Astrocyte of the hippocampus (primary cell): Measurements from ENCODE around the gene WBP2.

Source experiments
- DNase-seq: peaks from one replicate; pipeline ENCODE4 v3.0.0; 2011; ENCODE audit warnings: low read depth, low spot score

The WBP2 gene

GRCh38 chr17:75855310-75856061, at the start of gene WBP2:
Gene WBP2, minus strand, starts transcription at chr17:75855335. Its CDS starts 38 bp downstream, at chr17:75855297.
- peak; percentile 100 for DNase-seq

DNA sequence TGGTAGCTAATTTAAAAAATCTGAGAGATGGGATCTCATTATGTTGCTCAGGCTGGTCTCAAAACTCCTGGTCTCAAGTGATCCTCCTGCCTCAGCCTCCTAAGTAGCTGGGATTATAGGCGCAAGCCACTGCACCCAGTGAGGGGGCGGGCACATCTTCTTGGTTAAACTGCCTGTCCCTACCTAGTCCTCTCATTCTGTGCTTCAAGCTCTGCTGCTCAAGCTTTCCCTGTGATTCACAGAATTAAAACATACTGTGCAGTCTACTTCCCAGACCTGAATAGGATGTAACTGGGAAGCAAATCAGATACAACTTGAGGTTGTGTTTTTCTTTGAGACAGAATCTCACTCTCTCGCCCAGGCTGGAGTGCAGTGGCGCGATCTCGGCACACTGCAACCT, 47.3 kb upstream of the WBP2 start:
- no peak for DNase-seq

- DNase-seq: no peak
These were observed 46.6 kb upstream of the WBP2 start for GRCh38 chr17:75901727-75902126.

- no peak for DNase-seq
These were observed 45.8 kb upstream of the WBP2 start for GRCh38 chr17:75900691-75901533.

- no peak for DNase-seq
These were observed 44.8 kb upstream of the WBP2 start for GRCh38 chr17:75899767-75900468.

DNA sequence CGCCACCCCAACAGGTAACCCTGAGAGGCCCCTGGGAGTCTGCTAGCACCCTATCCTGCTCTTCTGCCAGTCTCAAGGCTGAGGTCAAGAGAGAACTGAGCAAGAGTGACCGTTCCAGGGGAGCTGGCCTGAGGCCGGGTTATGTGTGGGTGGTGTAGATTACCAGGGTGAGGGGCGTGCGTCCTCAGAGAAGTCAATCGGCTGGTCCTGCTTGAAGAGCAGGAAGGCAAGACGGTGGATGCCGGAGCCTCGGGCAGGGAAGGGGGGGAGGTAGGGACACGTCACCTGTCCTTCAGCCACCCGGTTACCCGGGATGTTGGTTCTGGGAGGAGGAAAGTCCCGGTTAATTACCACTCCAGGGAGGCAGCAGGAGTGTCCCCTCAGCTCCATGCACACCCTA, 44.2 kb upstream of the WBP2 start:
- DNase-seq: no peak

DNA sequence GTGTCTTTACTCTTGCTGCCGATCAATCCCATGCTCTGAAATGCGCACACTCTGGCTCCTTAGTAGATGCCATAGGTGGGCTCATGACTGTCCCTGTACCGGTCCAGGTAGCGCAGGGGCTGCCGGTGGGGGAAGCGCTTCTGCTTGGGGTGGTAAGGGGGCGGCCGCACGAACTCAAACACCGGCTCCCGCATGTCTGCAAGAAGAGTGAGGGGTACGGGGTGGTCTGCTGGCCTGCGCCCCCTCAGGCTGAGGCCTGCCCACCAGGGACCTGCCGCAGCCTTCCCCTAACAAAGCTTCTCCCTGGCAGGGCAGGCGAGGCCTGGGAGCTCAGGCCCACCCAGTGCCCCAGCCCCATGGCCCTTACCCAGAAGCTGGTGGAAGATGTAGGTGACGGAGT, 43.7 kb upstream of the WBP2 start:
- no peak for DNase-seq

- DNase-seq: no peak
These were observed 42.9 kb upstream of the WBP2 start for GRCh38 chr17:75898065-75898464.

DNA sequence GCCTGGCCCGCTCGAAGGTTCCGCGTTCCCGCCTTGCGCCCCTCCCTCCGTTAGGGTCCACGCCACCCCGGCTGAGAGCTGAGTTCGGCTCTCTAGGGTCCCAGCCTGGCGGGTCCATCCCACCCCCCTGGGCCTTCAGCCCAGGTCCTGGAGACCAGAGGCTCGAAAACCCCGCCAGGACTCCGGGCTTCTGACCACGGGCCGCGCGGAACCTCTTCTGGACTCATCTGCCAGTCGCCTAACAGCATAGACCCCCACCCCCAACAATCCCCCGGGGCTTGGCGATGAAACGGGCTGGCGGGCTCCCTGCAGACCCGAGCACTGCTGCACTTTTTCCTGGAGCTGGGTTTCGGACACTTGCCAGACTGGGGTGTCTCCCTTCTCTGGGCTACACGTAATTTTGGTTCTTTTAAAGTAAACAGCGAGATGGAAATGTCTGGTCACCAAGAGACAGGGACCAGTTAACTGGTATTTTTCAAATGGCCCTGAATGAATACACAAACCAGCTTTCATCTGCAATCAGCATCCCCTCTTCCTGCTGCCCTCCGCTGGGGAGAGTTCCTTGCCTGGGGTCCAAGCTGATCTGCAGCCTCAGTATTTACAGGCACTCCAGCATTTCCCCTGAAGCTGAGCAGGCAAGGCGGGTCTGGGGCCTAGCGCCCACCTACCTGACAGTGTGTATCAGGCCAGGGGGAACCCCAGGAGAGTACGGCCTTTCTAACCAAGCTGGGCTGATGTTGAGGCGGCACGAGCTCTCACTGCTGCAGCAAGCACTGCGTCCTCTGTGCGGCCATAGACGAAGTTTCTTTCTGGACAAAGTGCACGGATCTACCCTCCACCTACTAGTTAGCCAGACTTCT, 42.3 kb upstream of the WBP2 start:
- DNase-seq: no peak

- DNase-seq: peak; percentile 92
These were observed 41.5 kb upstream of the WBP2 start, which contains the start of gene TRIM65 for GRCh38 chr17:75896415-75897159. Gene TRIM65, minus strand, starts transcription at chr17:75896951. Its CDS starts 14 bp downstream, at chr17:75896937.

DNA sequence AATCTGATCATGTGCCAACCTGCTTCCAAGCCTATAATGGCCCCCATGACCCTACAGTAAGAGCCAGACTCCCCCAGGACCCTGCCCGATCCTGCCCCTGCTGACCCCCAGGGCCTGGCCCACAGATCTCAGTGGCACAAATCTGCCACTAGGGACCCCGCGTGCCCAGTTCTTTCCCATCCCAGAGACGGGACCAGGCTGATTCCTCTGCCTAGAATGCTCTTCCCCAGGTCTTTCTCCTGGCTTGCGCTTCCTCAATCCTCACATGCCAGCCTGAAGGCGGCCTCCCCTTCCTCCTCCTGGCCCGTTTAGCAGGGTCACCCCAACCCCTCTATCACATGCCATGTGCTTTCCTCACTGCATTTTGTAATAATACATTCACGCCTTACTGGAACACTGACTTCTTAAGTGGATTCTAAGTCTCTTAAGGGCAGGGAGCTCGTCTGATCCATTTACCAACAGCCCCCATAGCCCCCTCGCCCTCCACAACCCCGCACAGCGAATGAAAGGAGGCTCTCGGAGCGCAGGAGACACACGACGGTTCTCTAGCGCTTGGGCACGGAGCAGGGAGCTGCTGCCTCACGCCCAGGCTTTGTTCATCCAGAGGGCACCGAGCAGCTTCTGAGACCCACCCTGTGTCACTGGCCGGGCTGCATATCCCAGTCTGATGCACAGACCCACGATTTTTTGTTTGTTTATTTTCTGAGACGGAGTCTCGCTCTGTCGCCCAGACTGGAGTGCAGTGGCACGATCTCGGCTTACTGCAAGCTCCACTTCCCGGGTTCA, 40.4 kb upstream of the WBP2 start:
- peak; percentile 43 for DNase-seq

GRCh38 chr17:75894049-75894733, 39.1 kb upstream of the WBP2 start:
- DNase-seq: no peak

- DNase-seq: no peak
These were observed 38.3 kb upstream of the WBP2 start for GRCh38 chr17:75893305-75894048.

DNA sequence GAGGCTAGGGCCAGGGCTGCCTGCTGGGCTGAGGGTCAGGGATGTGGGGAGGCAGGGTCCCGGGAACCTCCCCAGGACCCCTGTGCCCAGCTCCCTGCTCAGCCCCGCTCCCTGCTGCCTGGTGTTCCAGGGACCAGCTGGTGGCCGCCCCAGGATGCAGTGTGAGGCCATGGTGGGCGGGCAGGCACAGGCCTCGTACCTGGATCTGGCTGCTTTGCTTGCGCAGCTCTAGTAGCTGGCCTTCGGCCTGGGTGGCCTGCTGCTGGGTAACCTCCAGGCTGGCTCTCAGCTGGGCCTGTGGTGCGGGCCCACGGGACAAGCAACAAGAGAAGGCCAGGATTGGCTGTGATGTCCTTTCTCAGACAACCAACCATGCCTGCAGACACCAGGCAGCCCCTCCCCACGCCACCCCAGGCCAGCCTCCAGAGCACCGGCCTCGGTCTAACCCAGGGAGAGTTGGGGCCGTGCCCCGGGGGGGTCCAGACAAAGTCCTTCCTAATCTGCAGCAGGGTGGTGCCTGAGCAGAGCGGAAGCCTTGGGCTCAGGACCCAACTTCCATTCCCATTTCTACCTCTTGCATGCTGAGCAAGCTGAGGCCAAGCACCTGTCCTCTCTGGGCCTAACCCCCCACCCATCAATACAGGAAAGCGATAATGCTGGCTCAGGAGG, 37.6 kb upstream of the WBP2 start:
- no peak for DNase-seq

DNA sequence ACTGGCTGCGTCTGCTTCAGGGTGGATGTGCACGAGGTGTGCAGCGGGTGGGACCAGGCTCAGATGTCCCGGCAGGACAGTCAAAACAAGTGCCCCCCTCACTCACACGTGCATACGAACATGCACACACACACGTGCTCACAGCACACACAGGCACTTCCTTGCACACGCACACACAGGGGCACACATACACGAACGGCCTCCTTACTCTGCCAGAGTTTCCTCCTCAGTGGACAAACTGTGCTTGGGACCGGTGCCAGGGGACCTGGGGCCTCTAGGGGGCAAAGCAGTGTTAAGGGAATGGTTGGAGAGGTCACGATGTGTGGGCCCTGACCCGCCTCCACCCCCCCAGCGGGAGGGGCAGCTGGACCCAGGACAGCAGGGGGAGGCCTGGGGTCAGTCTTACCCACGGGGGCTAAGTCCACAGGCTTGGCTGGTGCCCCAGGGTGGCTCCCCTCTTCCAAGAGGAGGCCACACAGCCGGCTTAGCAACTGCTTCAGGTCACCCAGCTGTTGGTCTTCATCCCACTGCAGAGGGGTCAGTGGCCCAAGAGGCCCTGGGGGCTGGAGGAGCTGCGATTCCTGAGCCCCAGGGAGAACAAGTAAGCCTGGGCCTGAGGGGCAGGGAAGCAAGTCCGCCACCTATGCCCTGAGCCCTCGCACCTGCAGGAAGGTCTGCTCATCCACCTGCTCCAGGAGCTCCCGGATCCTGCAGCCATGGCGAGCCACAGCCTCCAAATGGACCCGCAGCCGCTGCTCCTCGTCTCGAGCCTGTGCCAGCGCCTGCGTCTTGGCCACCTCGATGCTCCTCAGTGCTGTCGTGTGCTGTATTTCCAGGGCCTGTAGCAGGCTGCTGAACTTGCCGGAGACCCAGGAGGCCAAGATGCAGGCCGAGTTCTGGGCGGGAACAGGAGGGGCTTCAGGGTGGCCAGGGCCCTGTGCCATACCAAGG, 36.7 kb upstream of the WBP2 start:
- no peak for DNase-seq

DNA sequence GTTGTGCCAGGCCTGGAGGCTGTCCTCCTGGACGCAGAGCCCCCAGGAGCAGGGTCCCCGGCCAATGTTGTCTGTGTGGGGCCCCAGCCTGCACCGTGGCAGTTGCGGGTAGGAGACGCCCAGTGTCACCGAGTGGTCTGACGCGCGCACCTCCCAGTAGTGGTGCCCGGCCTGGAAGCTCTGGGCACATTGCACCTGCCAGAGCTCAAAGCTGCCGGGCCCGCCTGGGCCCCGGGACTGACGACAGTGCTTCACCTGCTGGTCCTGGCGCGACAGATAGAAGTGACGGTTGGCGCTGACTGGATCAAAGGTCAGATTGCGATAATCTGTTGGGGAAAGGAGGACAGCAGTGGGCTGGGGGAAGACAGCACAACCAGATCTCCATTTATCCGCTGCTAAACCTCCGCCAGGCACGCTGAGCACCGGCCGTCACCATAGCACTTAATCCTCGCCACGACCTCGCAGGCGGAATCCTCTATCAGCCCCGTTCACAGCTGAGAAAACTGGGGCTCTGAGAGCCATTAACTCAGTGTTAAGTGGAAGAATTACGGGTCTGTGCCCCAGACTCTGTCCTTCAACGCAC, 36.0 kb upstream of the WBP2 start:
- DNase-seq: no peak
